22Rv1 (cell line): ENCODE data around the gene SLC12A1.

ENCODE experiments used
- H3K27ac ChIP-seq: fragments of 450-650 bp; 2 replicates; pipeline ENCODE4 v1.5.1; 2017
- ZFX ChIP-seq: fragments of 450-650 bp; IDR thresholded peaks from 2 replicates; pipeline ENCODE4 v1.6.1; 2017; ENCODE audit warnings: antibody characterized with exemption, borderline replicate concordance
- TF ChIP-seq, protein P1 (sequence below): fragments of 450-650 bp; IDR thresholded peaks from 2 replicates; pipeline ENCODE4 v1.5.1; 2017; ENCODE audit warnings: mild to moderate bottlenecking

Gene SLC12A1

DNA sequence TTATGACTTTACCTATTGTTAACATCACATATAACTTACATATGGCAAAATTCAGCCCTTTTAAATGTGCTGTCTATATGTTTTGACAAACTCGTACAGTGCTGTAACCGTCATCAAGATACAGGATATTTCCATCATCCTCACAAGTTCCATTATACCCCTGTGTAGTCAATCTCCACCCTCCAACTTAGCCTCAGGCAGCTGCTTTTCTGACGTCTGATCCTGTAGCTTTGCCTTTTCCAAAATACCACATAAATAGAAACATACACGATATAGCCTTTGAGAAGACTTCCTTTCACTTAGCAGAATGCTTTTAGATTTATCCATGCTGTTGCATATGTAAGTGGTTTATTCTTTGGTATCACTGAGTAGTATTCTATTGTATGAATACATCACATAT is 47.1 kb downstream of the SLC12A1 start:
- H3K27ac ChIP-seq: no peak overlapping the region
- TF ChIP-seq, protein P1, sequence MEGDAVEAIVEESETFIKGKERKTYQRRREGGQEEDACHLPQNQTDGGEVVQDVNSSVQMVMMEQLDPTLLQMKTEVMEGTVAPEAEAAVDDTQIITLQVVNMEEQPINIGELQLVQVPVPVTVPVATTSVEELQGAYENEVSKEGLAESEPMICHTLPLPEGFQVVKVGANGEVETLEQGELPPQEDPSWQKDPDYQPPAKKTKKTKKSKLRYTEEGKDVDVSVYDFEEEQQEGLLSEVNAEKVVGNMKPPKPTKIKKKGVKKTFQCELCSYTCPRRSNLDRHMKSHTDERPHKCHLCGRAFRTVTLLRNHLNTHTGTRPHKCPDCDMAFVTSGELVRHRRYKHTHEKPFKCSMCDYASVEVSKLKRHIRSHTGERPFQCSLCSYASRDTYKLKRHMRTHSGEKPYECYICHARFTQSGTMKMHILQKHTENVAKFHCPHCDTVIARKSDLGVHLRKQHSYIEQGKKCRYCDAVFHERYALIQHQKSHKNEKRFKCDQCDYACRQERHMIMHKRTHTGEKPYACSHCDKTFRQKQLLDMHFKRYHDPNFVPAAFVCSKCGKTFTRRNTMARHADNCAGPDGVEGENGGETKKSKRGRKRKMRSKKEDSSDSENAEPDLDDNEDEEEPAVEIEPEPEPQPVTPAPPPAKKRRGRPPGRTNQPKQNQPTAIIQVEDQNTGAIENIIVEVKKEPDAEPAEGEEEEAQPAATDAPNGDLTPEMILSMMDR: no peak
- TF ChIP-seq ZFX: no peak

DNA sequence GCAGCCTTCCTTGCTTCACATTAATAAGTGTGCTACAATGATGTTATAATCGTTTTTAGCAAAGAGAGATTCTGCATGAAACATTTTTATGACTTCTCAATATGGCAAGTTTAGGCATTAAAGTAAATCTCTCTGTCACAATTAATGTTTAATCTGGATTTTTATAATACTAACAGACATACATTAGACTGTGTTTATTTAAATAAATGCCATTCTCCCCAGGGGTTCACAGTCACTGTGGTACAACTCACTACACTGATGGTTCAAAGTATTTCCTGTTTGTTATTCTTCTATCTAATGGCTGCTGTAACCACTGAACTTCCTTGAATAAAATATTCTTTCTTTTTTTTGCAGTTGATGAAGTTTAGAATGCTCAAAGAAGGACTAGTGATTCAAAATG is 59.0 kb downstream of the SLC12A1 start:
- TF ChIP-seq, protein P1: no peak
- no peak for TF ChIP-seq ZFX
- no peak overlapping the region for H3K27ac ChIP-seq

DNA sequence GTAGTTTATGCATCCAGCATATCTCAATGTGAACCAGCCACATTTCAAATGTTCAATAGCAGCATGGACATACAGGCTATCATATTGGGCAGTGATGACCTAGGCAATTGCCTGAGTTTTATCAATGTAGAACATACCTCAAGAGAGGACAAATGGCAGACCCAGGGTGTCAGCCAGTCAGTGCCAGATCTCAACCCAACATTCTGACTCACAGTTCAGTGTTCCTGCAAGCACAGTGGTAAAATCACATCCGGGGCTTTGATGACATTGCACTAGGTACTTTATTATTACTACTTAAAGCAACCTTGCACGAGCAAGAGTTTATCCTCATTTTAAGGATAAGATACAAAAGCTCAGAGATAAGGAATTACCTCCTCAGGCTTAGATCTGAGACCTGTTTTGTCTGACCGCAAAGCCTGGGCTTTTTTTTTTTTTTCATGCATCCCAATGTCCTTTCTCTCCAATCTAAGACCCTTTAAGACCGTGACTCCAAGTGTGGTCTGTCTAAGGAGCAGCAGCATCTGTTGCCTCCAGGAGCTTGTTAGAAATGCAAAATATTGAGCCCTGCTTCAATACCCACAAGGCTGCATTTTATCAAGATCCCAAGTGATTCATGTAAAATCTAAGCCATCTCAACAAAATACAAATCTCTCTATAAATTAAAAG is 60.1 kb downstream of the SLC12A1 start:
- H3K27ac ChIP-seq: no peak overlapping the region
- no peak for TF ChIP-seq ZFX
- TF ChIP-seq, protein P1: no peak

DNA sequence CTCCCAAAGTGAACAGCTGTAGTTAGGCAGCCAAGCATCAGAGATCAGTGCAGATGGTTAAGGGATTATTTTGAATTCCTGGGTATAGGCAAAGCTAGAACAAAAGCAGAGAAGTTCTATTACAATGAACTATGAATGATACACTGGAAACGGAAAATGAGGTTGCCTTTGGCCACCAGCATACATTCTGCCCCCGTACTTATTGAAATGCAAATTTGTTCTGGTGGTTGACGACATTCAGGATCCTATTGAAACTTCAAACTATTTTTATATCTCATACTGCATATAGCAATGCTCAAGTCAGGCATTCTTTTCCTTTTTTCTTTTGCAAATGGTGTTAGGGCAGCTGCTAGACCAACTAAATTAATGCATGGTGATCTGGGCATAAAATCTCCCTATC is 61.7 kb downstream of the SLC12A1 start:
- H3K27ac ChIP-seq: no peak overlapping the region
- TF ChIP-seq, protein P1: no peak
- no peak for TF ChIP-seq ZFX

DNA sequence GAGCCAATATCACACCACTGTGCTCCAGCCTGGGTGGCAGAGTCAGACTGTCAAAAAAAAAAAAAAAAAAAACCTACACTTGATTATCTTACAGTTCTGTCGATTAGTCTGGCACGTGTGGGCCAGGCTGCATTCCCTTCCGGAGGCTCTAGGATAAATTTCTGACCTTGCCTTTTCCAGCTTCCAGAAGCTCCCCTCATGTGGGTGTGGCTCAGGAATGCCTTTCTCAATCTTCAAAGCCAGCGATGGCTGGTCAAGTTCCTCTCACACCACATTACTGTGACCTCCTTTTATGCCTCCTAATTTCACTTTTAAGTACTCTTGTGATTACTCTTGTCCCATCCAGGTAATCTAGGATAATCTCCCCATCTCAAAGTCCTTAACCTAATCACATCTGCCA is 66.9 kb downstream of the SLC12A1 start:
- TF ChIP-seq, protein P1: no peak
- no peak for TF ChIP-seq ZFX
- H3K27ac ChIP-seq: no peak overlapping the region

DNA sequence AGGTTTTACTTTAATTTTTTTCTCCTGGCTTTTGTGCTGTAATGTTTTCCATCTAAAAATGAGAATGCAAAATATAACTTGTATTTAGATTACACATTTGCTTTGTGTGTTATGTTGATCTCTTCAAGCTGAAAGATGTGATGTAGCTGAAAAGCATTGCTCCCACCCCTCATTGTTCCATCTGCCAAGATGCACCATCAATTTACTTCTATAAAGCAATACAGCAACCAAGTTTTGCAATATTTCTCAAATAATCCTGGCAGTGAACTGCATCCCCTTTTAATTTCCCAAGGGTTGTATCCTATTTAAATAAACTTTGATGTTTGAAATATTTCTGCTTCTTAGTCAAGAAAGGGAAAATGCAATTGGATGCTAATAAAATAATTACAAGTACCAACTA is 72.6 kb downstream of the SLC12A1 start:
- H3K27ac ChIP-seq: no peak overlapping the region
- no peak for TF ChIP-seq ZFX
- TF ChIP-seq, protein P1: no peak

DNA sequence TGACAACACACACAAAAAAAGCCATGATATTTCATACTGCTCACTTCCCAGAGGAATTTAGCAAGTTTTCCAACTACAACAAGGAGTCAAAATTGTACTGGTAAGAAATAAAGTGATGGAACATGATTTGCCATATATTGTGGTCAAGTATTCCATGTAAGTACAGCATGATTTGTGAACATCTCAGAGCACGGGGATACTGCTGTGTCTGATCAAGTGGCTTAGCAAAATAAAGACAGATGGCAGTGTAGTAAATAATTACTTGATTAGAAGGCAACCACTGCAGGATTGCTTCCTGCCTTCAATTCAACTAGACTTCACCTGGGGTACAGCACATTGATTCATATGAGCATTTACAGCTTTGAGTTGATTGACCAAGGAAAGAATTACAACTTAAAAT is 73.5 kb downstream of the SLC12A1 start:
- H3K27ac ChIP-seq: no peak overlapping the region
- TF ChIP-seq ZFX: no peak
- TF ChIP-seq, protein P1: no peak
